NCI-H1436 treated with DMSO at 0.1 percent for 48 hours (cell line): ENCODE results near the gene RSRC1.
"Not testable (repeated sequence)": the region's sequence is repeated elsewhere in the genome, so short reads cannot be mapped to it uniquely, and the experiment has no call there.

ENCODE experiments used
- DNase-seq: peaks from one replicate; lab custom pipeline; 2025; lab: John Stamatoyannopoulos, UW

RSRC1 gene

DNA sequence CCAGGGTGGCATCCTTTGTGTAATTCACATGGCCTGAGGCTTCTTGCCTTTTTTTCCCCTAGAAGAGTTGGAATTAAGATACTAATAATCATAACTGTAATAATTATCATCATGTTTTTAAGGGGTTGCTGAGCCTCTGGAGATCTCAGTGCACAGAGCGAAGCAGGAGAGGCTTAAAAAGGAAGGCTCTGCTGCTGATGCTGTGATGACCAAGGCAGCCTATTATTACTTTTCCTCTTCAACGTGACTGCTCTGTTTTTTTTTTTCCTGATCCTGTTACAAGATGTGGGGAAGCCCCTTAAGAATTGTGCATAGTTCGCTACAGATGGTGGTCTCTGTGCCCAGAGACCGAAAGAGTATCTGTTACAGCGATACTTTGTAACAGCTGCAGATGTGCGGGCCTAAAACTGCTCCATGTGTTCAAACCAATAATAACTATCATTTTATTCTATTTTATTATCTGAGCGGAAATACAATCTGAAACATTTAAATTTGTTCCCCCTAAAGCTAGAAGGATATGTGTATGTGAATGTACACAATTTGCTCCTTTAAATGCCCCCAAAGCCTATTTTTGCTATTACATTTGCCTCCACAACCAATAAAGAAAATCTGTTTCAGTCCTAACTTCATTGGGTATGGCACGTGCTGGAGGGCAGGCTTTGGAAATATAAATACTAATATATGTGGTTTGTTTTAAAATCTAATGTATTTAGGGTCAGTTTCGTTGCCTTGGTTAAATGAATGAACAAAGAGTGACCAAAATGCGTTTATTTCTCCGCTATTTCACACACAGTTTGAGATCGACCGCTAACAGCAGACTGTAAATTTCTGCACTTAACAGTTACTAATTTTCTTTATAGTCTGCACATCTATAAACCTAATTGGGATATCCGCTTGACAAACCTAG is 8.3 kb upstream of the RSRC1 start:
- no peak for DNase-seq

DNA sequence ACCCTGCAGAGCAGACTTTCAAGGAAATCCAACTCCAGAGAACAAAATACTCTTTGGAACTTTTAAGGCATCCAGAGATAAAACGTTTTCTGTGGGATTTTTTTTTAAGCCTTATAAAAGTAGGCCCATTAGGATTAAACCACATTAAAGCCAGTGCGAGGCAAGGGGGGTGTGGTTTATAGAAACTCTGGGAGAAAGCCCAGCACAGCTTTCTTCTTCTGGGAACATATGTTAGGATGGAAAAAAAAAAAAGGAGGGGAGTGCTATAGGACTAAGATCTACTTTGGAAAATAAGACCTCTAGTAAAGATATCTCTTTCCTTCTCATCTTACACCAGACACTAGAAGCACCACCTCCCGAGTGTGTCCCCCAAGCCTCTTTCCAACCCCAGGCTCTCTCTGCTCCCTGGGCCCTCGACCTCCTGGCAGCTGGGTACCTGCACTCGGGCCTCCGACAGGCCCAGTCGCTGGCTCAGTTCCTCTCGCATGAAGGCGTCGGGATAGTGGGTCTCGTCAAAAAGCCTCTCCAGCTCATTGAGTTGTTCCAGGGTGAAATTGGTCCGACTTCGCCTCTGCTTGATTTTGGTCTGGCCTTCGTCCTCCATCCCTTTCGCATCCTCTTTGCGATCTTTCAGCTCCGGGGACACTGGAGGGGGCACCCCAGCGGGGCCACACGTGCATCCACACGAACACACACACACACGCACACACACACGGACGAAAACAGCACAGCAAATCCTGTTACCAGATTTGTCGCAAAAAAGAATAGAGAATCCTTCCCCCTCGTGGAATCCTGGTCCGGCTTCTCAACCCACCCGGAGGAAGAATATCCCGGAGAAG is 7.4 kb upstream of the RSRC1 start:
- DNase-seq: no peak

DNA sequence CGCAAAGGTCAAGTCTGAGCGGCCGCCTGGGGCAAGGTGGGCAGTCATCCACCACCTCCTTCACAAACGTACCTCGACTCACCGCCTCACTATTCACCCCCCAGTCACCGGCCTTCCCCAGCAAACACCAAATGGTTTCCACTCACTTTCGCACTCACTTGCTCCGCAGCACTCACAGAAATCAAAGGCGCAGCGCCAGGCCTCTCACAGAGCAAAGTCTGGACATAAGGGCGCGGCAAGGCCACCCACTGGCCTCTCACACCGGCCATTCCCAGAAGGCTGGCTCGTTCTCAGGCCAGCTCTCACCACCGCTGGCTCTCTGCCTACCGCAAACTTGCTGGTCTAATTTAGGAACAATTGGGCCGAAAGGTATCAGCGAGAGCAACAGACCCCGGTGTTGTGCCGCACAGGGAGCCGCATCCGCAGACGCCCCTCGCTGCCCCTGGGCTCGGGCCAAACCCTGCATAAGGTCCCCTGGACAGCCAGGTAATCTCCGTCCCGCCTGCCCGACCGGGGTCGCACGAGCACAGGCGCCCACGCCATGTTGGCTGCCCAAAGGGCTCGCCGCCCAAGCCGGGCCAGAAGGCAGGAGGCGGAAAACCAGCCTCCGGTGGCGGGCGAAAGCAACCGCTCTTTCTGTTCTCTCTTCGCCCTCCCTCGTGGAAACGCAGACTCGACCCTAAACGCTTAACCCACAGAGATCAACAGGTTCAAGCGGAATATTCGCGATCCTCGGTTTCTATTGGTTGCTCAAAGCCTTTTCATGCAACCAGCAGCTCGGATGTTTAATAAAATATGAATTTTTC is 6.6 kb upstream of the RSRC1 start:
- no peak for DNase-seq

DNA sequence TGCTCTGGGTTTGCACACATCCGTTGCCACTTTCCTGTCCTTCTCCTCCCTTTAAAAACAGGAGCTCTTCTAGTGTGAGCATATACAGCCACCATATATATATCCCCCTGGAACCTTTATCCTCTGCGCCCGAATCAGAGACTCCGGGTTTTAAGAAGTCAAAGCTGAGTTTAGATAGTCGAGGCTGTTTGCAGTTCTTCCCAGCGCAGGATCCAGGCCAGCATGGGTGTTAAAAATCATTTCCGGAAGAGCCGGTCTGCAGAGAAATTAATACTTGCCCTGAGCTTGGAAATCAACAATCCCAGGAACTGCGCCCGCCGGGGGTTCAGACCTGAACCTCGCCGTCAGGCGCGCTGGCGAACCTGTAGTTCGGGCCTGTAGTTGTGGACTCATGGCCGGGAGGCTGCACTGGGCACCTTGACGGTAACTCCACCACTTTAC is 6.0 kb upstream of the RSRC1 start:
- DNase-seq: no peak

DNA sequence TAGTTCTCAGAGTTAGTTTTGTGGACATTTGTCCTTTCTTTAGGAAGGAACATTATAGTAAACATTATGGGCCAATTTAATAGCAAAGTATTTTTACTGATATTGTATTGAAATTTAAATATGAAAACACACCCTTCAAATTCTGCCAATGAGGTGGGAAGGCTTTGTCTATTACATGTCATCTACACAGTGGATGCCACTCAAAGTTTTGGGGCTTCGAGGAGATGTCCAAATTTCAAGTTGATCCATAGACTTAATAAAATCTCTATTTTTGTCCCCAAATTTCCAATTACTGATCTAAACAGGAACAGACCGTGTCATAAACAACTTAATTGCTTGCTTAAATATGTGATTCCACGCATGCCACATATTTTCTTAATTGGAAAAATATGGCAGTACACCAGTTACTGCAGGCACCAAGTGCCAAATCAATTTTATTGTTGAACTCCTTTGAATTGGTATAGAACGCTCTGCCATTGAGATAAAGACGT is 5.4 kb upstream of the RSRC1 start:
- no peak for DNase-seq

DNA sequence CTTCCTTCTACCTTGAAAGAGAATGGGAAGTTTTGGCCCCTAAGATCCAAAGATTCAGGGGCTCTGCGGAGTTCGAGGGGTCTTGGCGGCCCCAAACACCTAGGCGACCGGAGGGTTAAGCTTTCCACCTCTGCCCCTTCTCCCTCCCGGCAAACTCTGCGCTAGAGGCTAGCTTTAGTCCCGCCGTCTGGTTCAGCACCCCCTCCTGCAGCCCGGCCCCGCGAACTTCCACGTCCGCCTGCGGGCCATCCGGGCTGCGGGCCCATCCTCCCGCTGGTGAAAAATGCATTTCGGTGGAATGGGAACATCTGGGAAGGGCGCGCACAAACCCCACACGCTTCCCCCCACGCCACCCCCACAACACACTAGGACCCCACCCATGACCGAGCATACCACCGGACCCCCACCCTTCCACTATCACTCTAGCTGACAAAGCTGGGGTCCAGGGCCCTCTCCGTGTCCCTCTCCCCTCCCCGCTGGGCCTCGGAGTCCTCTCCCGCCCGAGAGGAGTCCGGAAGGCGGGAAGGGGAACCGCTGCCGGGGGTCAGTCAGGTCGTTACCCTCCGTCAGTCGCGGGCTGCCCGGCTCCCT is 4.7 kb upstream of the RSRC1 start:
- no peak for DNase-seq

DNA sequence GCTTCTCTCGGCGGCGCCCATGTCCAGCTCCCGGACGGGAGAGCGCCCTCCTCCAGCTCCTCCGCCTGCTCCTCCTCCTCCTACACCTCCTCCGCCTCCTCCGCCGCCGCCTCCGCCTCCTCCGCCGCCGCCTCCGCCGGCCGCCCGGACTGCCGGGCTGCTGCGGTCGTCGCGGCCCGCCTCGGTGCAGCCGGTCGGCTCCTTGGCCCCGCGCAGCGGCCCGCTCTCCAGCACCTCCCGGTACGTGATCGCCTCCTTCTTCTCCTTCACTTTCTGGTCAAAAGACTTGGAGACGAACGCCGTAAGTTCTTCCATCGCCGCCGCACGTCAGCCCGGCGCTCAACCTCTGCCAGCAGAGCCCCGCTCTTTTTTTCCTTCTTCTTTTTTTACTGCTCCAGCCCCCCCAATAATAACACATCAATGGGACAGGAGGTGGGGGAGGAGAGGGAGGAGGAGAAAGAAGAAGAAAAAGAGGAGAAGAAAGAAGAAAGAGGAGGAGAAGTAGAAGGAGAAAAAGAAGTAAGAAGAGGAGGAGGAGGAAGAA is 4.1 kb upstream of the RSRC1 start:
- no peak for DNase-seq

DNA sequence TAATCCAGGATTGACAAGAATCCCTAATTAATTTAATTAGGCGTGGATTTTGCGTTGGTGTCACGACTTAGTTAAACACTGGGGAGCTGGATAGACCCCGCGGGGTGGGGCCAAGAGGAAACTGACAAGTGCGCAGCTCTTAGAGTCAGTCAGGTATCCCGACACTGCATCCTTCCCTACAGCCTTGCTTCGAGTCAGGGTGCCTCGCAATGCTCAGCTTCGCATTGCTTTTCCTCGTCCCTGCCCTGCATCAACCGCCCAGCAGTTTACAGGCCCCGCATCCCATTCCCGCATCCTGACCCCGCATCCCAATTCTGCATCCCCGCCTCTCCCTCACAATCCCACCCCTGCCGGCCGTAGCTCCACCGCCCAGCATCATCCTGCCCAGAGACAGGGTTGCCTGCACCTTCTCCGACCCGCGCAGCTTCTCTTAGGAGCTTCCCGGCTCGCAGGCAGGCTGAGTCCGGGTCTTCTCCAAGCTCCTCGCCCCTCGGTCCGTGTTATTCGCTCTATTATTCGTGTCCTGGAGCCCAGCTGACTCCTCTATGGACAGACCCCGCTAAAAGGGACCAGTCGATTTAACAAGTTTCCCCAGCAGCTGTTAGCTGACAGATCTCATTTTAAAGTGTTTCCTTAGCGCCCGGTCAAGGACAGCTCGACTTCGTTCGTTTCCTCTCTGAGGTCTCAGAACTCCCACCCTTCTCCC is 3.0 kb upstream of the RSRC1 start:
- DNase-seq: no peak

DNA sequence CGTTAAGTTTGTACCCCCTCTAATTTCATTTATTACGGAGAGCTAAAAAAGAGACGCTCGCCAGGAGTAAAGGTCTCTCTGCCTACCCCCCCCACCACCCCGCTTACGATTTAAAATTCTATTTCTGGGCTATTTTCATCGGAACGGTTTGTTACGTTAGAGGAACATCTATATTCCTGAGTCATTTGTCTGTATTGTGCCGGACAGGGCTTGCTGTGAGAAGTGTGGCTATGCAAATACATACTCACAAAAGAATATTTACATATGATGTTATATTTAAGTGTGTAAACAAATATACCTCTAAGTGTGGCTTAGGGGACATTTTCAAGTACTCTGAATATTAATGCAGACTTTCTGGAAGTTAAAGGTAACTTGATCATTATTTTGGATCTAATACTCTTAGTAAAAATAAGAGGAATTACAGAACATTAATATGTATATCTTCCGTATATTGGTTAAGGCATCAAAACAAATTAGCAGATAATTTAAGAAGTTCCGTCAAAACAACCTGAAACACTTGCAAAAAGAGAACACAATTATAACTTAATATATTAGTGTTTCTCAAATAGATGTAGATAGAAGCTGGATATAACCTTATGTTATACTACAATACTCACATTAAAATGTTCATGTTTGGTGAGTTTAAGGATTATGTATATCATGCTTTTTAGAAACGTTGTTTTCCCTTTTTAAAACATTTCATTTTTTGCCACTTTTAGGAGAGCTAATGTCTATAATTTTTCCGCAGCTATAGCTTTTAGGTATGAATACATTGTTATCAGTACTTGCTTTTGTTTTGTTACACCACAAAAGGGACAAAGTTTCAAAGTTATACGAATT is 2.1 kb upstream of the RSRC1 start:
- no peak for DNase-seq

DNA sequence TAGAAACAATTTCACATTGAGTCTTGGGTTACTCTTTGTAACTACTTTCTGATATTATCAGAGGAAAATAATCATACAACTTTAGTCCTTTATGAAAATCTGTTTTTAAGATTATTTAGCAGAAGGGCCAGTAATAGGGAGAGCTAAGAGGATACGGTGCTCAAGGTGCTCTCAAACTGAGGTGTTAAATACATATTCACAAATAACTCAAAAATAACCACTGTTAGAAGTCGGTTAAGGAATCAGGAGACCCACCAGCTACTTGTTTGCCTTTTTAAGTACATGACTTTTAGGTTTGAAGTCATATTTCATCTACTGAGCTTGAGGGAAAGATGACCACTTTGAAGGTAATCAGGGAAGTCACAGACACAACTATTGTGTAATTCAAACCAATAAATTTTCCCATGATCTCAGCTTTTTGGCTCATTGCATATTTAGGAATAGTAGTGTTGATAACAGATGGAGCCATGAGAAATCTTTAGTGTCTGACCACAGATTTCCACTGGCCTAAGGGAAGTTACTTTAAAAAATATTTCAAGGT is 1.4 kb upstream of the RSRC1 start:
- DNase-seq: no peak

DNA sequence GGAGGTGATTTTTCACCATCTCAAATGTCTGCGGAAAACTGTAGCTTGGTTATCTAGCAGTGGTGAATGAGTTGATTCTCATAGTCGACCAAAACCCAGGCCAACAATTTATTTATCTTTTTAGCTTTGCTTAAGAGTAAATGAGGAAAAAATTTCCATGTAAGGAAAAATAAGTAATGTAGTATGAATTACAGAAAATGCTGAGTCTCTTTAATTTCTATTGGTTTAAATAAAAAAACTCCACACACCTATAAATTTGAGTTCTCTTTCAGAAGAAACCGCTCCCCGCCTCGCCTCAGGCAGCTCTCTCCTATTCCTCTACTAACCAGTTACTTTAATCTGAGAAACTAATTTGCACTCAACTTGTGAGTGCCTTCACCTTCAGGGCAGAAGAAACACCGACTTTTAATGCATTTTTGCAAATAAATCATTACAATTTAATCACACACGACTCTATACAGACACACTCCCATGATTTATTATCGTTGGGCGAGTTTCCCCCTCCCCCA is 540 bp upstream of the RSRC1 start:
- DNase-seq: no peak

DNA sequence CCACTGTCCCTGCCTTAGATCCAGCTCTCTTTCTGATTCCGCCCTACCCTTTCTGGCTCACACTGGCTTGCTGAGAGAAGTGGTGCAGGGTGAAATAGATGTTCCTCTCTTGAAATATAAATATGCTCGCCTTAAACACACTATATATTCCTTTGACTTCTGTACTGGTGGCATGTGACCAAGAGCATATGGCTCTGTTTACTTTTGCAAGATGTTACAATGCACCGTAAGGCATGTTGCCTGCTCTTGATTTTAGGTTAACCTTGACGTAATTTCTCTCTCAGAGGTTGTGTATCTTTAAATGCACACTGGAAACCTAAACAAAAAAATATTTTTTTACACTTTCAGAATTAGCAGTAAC is 749 bp downstream of the RSRC1 start:
- DNase-seq: no peak

DNA sequence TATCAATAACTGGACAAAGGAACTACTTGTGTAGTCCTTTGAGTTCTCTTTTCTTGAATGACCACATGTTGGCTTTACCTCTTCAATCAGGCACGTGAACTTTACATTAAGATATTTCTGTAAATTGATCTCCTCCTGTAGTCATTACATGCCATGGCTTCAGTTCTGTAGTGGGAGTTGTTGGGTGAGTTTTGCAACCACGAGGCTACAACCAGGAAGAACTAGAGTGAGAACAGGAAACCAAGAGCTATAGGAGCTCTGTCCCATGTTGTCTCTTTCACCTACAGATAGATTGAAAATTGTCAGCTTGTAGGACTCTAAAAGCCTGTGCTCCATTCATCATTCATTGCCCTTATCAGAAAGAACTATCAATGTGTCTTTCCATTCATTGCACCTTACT is 2.0 kb downstream of the RSRC1 start:
- no peak for DNase-seq

DNA sequence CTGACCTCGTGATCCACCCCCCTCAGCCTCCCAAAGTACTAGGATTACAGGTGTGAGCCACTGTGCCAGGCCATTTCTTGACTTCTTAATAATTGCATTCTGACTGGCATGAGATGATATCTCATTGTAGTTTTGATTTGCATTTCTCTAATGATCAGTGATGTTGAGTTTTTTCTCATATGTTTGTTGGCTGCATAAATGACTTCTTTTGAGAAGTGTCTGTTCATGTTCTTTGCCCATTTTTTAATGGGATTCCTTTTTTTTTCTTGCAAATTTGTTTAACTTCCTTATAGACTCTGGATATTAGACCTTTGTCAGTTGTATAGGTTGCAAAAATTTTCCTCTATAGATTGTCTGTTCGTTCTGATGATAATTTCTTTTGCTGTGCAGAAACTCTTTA is 3.7 kb downstream of the RSRC1 start:
- not testable (repeated sequence) for DNase-seq

DNA sequence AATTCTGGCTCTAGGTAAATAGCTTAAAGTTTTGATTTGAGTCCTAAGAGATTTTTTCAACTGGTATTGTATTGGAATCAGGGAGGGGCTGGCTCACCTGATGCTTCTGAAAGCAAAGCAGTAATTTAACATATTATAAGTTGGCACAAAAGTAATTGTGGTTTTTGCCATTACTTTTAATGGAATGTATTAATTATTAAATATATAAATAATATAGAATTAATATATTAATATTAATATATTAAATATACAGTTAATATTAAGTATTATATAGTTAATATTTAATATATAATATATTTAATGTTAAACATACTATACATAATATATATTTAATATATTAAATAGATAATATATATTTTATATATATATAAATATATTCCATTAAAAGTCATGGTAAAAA is 10.4 kb downstream of the RSRC1 start:
- DNase-seq: no peak

DNA sequence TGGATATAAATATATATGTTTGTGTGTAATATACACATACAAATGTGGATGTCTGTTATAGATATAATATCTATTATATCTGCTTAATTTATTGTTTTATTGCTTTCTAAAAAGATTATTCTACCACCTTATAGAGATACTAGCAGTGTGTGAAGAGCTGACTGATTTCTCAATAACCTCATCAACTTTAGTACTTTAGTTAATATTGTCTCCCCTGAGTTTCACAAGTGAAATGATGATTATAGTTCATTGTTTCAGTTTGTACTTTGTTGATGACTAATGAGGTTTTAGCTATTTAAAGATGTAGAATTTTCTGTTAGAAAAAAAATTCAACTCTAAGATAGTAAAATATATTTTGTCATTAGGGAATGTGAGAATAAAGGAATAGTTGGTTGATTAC is 11.4 kb downstream of the RSRC1 start:
- no peak for DNase-seq

DNA sequence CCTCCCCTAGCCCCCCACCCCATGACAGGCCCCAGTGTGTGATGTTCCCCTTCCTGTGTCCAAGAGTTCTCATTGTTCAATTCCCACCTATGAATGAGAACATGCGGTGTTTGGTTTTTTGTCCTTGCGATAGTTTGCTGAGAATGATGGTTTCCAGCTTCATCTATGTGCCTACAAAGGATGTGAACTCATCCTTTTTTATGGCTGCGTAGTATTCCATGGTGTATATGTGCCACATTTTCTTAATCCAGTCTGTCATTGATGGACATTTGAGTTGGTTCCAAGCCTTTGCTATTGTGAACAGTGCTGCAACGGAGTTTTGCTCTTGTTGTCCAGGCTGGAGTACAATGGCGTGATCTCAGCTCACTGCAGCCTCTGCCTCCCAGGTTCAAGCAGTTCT is 12.8 kb downstream of the RSRC1 start:
- DNase-seq: not testable (repeated sequence)

DNA sequence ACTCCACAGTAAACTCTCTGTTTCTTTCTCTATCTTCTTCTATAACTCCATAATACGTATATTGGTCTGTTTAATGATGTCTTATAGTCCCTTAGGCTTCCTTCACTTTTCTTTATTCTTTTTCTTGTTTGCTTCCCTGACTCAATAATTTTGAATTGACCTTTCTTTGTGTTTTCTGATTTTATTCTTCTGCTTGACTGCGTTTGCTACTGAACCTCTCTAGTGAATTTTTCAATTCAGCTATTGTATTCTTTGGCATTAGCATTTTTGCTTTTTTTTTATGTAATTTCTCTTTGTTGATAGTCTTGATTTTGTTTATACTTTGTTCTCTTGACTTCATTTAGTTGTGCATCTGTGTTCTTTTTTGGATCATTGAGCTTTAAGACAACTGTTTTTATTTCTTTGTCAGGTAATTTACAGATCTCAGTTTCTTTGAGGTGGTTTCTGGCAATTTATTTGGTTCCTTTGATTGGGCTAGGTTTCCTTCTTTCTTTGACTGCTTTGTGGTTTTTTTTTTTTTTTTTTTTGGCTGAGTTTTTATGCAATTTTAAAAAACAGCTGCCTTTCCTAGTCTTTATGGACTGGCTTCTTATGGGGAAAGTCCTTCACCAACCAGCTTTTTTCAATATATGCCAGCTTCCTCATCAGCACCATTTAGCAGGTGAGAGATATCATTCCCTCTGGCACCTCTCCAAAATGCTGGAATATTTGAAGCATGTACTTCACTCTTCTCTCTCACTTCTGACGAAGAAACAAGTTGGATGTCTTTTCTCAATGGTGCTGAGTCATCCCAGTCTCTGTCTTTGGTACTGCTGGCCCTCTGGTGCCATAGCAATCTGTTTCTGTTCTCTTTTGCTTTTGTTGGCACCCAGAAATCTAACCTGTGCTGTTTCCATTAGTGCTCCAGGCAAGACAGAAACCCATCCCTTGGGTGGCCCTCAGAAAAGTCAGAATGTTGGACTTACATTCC is 17.6 kb downstream of the RSRC1 start:
- DNase-seq: no peak
